T-helper 9 cell (primary cell): ENCODE measurements around the gene DNAJC9.
"Not testable (repeated sequence)": the region's sequence is repeated elsewhere in the genome, so short reads cannot be mapped to it uniquely, and the experiment has no call there.

Experiments
- DNase-seq: peaks from one replicate; pipeline ENCODE4 v3.0.0-alpha.2; 2020
- total RNA-seq, 2 donors: gene quantifications; one replicate each; lab custom pipeline; 2026; lab: John Stamatoyannopoulos, UW

The DNAJC9 gene, protein sequence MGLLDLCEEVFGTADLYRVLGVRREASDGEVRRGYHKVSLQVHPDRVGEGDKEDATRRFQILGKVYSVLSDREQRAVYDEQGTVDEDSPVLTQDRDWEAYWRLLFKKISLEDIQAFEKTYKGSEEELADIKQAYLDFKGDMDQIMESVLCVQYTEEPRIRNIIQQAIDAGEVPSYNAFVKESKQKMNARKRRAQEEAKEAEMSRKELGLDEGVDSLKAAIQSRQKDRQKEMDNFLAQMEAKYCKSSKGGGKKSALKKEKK
- total RNA-seq = 53.1 to 83.0 reads per million in 2 donors

DNA sequence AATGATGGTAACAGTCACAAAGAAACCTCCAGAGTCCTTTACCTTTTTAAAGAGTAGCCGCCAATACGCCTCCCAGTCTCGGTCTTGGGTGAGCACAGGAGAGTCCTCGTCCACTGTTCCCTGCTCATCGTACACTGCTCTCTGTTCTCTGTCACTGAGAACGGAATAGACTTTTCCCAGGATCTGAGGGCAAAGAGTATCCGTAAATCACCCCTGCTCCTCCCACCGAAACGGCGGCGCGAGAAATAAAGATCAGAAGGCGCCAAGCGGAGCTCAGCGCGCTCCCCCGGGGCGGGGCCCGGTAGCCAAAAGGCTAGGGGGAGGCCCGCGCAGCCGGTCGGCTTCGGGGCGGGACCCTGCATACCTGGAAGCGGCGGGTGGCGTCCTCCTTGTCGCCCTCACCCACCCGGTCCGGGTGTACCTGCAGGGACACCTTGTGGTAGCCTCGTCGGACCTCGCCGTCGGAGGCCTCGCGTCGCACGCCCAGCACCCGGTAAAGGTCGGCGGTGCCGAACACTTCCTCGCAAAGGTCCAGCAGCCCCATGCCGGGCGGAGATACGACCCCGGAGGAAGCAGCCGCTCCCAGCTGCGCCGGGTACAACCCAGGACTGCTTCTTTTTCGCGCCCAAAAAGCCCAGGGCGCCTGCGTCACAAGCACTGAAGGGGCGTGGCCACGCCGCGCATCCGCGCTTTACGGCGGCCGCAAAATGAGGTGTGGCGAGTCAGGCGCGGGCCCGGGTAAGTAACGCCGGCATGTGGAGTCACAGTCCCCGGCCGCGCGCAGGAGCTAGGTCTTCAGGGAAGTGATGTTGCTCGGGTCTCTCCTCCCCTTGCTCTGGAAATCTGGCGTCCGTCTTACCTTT, at the start of gene DNAJC9:
DNAJC9 (minus strand) TSS at position 610 of the 863 bp plus-strand sequence; CDS start at position 544, 66 bp downstream.
- DNase-seq = peak; percentile 97

DNA sequence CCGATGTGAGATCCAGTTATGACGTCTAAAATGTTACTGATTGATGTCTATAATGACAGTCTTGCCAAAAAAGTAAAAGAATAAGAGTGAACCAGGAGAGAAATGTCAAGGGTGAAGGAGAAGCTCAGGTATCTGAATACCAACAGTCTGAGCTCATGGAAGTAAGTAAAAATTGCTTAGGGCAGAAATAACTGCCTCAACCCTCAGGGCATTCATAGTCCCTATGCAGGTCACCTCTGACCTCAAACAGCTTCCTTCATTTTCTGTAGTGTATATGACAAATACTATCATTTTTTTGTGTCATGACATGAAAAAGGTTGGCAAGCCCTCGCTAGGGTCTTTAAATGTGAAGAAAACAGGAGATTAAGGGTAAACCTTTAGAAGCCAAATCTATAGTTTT, 46.4 kb upstream of the DNAJC9 start:
- DNase-seq = no peak

DNA sequence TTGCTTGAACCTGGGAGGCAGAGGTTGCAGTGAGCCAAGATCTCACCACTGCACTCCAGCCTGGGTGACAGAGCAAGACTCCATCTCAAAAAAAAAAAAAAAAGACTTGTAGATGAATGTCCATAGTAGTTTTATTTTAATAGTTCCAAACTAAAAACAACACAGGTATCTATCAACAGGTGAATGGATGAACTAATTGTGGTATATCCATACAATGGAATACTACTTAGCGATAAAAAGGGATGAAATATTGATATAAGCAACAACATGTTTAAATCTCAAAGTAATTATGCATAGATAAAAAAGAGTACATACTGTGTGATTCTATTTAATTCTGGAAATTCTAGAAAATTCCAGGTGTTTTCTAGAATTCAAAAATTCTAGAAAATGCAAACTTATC, 42.9 kb upstream of the DNAJC9 start:
- no peak for DNase-seq

DNA sequence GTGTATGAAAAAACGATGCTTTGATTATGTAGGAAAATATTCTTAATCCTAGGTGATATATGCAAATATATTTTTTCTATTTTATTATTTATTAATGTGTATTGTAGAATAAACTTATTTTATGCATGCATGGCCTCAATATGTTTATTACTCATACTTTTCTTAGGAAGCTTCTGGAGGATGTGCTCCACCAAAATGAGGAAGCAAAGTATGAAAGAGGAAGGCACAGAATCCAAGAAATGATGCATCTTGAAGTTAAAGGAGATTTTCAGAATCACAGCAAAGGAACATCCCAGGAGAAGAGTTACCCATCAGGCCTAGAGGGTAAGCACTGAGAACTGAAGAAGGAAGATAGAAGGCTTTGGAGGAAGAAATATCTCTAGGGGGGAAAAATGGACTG, 40.4 kb upstream of the DNAJC9 start:
- no peak for DNase-seq

DNA sequence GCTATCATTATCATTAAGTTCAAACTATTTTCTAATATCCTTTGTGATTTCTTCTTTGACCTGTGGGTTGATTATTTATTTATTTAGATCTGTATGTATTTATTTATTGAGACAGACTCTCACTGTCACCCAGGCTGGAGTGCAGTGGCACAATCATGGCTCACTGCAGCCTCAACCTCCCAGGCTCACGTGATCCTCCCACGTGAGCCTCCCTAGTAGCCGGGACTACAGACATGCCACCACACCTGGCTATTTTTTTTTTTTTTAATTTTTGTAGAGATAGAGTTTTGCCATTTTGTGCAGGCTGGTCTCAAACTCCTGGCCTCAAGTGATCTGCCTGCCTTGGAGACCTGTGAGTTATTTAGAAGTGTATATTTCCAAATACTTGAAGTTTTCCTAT, 34.0 kb upstream of the DNAJC9 start:
- no peak for DNase-seq

DNA sequence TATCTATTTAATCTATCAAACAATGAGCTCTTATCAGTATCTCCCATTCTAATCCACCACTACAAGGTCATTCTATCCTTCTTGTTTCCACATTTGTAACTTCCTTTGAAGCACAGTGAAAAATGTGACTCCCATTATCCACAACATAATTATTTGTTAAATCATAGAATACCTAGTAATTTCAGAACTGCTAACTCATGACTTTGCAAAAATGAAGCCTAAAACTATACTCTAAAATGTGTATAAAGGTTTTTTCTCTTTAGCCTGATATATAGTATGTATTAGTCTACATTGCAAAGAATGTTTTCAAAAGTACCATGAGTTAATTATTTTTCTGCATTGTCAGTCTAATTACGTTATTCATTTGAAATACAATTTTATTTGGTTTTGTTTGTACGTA, 17.4 kb upstream of the DNAJC9 start:
- no peak for DNase-seq

DNA sequence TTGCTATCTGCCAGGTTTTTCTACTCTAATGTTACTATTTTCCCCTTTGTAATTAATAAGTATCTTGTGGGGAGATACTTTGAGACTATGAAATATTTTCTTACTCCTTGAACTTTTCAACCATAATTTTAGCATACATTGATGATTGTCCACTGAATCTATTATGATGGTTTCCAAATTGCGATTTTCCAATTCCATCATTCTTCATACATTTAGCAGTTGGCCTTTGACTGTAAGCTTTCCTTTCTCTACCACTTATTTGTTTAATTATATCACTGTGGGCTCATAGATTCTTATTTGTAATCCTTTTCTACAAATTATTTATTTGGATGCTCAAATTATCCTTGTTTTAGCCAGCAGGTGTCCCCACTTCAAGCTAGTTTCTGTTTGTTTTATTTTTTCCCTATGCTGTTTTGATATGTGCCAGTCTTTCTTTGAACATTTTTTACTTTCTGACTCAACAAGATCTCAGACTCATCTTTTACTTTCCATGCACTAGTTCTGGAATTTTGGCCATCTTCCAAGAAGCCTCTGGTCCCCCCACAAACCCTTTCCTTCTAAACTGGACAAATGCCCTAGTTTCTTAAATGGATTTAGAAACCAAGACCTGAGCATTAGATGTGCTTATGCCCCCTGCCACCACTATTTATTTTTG, 16.8 kb upstream of the DNAJC9 start:
- DNase-seq = no peak

DNA sequence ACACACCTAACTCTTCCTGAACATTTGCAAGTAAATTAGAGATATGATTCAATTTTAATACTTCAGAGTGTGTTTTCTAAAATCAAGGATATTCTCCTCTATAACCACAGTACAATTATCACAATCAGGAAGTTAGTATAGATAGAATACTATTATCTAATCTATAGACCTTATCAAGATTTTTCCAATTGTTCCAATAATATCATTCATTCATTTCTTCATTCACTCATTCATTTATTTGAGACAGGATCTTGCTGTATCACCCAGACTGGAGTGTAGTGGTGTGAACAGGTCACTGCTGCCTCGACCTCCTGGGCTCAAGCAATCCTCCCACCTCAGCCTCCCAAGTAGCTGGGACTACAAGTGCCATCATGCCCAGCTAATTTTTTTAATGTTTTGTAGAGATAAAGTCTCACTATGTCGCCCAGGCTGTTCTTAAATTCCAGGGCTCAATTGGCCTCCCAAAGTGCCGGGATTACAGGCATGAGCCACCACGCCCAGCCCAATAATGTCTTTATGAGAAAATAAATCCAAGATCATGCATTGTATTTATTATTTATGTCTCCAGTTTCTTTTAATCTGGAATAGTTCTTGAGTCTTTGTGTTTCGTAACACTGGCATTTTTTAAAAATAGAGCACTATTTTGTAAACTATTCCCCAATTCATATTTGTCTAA, 16.0 kb upstream of the DNAJC9 start:
- no peak for DNase-seq

DNA sequence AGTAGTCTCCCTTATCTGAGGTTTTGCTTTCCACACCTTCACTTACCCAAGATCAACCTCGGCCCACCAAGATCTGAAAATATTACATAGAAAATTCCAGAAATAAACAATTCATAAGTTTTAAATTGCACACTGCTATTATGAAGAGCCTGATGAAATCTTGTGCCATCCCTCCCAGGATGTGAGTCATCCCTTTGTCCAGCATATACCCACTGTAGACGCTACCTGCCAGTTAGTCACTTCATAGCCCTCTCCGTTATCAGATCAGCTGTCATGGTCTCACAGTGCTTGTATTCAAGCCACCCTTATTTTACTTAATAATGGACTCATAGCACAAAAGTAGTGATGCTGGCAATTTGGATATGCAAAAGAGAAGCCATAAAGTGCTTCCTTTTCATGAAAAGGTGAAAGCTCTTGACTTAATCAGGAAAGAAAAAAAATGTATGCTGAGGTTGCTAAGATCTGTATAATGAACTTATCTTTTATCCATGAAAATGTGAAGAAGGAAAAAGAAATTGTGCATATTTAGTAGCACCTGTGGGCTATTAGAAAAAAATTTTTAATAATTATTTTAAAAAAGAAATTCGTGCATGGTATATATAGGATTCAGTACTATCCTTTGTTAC, 15.2 kb upstream of the DNAJC9 start:
- DNase-seq = no peak

DNA sequence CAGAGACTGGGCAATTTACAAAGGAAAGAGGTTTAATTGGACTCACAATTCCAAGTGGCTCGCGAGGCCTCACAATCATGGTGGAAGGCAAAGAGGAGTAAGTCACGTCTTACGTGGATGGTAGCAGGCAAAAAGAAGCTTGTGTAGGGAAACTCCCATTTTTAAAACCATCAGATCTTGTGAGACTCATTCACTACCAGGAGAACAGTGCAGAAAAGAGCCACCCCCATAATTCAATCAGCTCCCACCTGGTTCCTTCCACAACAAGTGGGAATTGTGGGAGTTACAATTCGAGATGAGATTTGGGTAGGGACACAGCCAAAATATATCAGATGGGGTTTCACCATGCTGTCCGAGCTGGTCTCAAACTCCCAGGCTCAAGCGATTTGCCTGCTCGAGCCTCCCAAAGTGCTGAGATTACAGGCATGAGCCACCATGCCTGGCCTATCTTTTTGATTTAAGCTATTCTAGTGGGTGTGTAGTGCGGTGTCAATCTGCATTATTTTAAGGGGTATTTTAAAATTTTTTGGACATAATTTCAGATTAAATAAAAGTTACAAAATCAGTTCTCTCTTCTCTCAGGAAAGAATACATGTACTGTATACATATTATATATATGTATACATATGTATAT, 14.4 kb upstream of the DNAJC9 start:
- no peak for DNase-seq

DNA sequence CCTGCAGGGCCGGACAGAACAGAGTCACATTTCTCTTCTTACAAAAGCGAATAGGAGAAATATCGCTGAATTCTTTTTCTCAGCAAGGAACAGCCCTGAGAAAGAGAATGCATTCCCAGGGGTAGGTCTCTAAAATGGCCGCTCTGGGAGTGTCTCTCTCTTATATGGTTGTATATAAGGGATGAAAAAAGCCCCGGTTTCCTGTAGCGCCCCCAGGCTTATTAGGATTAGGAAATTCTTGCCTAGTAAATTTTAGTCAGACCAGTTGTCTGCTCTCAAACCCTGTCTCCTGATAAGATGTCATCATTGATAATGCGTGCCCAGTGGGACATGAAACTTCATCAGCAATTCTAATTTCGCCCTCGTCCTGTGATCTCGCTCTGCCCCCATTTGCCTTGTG, 11.6 kb upstream of the DNAJC9 start:
- DNase-seq = not testable (repeated sequence)

DNA sequence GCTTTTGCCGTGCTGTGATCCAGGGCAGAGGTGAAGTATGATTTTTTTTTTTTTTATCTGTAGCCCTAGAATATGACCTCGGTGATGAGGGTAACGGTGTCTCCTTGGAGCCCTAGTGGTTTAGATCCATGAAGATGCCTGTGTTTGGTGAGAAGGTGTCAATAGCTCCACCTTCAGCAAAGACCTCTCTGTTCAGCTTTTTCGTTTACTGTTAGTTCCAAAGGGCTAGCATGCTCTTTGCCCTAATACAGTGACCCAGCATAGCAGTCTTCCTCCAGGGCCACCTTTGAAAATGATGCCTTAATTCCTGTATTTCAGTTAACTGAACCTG, 6.1 kb upstream of the DNAJC9 start:
- no peak for DNase-seq

DNA sequence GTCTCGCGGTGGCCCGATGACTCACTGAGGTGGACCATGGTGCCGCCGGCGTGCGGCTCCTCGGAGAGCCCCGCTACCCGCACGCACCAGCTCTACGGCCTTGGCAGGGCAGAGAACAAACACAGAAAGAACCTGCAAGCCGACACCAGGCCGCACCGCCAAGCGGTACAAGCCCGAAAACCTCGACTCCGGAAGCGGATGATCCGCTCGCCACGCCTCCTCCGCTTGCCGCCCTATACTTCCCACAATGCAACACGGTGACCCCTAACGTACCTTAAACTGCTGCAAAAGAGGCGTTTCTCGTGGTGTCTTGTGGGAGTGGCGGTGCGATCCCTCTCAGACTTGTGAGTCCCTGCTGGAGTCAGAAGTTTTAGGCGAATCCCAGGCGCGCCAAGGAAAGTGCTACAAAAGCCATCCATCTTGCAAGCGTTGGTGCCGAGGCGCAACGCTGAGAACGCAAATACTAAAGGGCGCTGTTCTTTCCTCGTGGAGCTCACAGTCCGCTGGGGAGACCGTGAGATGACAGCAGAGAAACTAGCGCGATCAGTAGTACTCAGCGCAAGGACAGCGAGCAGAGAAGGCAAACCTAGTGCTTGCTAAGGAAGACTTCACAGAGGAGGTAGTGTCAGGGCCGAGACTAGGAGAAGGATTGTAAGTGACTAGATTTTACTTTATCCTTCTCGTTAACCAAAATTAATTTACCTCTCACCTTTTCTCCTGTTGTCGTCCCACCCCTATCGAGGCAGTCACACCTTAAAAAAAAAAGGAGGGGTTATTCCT, 5.6 kb upstream of the DNAJC9 start, which contains the start of gene MRPS16:
MRPS16 (minus strand) TSS at position 200 of the 780 bp plus-strand sequence; CDS start at position 38, 162 bp downstream.
- DNase-seq = peak; percentile 85

DNA sequence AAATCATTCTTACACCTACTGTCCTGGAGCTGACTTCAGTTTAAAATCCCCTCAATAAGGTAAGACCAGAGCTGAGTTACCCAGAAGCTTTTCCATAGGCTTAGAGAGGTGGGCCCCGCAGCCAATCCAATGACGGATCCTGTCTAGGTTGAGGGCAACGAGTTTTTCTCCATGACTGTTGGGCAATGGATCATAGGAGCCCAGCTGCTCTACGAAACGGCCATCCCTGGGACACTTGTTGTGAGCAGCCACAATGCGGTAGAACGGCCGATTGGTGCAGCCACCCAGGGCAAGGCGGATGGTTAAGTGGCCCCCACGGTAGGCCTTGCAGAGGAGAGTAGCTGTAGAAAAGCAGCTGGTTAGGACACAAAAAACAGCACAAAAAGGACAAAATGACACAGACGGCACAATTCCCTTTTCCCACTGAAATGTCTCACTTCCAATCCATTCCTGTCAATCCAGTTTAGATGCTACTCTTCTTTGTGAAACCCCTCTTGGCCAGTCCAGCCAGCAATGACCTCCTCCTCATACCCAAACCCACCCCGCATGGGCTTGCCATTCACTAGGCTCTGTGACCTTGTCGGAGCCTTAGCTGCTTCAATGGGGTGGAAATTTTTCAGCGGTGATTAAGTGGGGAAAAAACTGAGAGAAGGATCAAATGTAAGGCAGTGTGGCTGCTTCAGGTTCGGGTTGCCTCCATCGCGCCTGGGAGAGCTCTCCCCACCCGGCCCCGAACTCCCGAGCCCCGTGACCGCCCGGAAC, 4.8 kb upstream of the DNAJC9 start:
- DNase-seq = no peak

DNA sequence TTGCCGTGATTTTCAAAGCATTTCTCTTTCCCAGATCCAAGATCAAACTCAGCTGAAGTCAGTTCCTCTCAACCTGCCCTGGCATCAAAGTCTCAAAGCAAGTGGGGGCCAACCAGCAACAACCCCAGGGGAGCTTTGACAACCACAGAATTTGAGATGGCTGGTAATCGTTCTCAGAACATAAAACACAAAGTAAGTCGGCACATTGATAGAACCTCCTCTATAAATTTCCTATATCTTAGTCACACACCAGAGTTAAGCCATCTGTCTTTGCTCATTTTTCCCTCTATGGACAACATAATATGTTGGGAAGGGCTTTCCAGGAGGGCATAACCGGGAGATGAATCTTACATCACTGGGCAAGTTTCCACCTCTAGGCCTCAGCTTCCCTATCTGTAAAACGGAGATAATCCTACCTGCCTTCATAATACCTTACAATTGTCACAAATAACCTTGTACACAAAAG, 1.2 kb upstream of the DNAJC9 start:
- DNase-seq = no peak

DNA sequence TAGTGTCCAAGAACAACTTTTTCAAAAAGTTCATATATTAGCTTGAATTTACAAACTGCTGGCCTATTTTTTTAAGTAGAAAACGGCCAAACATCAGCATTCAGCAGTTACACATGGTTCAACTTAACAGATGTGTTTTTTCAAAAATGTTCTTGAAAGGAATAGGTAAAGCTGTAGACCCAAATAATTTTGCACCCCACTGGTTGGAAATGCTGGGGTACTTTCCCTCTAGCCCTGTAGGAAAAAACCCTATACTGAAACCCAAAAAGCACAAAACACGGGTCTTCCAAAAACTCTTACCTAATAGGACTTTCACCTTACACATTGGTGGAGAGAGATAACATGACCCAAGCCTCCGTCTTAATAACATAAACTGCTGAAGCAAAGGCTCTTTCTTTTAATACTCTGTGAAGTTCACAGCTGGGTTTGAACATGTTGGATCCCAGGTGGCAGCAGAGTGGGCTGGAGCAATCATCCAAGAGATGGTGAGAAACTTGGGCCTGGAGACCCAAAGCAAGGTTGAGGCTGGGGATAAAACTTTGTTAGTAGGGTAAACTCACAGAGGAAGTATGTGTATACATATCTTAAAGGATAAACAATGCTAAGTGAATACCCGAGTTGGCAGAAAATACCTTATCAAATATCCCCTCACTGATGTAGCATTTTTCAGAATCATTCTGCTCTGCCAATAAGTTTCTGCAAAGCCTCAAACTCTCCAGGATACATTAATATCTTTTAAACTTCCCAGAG, 629 bp upstream of the DNAJC9 start:
- DNase-seq = no peak

DNA sequence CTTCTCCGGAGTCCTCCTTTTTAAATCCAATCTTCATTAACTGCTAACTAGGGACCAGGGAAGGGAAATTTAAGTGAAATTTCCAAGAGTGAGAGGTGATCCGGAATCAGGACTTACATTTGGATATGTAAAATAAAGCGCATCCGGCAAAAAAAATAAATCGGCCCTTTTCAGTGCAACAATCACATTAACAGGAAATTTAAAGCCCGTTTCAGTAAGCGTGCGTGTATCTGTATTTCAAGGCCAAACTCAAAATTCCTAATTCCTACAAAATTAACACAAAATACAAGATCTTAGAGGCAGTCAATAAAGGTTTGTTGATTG, 771 bp downstream of the DNAJC9 start:
- DNase-seq = no peak

DNA sequence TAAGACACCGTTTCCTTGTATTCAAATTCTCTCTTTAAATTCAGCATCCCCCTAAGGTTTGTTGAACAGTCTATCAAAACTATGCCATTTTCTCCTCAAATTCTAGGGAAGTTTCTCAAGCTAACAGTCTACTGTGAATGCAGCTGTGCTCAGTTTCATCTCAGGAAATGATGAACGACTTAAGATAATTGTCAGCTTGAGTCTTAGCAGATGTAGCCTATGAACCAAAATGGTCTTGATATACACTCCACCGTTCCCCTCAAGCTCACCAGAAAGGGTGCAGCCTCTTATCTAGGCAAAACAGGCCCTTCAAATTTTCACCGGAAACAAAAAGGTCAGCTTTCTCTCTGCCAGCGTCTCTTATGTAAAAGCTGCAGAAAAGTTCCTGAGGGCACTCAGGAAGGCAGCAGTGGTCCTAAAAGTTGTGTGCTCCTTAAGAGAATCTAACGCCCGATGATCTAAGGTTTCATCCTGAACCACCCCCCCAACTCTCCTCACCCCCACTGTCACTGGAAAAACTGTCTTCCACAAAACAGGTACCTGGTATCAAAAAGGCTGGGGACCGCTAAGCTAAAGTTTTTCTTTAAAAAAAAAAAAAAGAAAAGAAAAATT, 2.1 kb downstream of the DNAJC9 start:
- no peak for DNase-seq

DNA sequence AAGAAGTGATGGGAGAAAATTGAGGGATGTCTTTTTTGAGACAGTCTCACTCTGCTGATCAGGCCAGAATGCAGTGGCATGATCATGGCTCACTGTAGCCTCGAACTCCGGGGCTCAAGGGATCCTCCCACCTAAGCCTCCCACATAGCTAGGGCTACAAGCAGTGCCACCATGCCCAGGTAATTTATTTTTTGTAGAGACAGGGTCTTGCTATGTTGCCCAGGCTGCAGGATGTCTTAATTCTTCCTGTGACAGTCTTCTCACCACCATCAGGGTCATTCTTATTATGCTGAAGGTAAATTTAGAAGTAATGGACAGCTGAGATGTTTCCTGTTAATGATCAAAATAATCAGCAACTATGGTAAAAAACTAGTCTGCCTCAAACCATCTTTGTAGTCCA, 7.1 kb downstream of the DNAJC9 start:
- DNase-seq = no peak
